Fibroblast of lung (primary cell): ENCODE data around the gene DES. TPM values are rescaled to one million over a fixed set of nuclear protein-coding genes. Genes with fewer than 3 reads are reported as not detected.

Source experiments
- DNase-seq, 2 donors: peaks; one replicate each; pipeline versions ENCODE4 v3.0.0 to v3.0.0-alpha.2; 2010; ENCODE audit warnings: low read depth in 2 of 2
- H2AFZ ChIP-seq: 2 replicates; pipeline ENCODE4 v1.5.1; 2012; ENCODE audit warnings: low read length, control low read depth, inconsistent platforms
- H3K27ac ChIP-seq: 2 replicates; pipeline ENCODE4 v1.5.1; 2011; ENCODE audit warnings: low read length, control low read depth; ENCODE audit not compliant: insufficient read depth
- H3K27me3 ChIP-seq: 2 replicates; pipeline ENCODE4 v1.5.1; 2011; ENCODE audit warnings: mild to moderate bottlenecking, low read length; ENCODE audit not compliant: control insufficient read depth, insufficient read depth
- H3K36me3 ChIP-seq: 2 replicates; pipeline ENCODE4 v1.5.1; 2011; ENCODE audit warnings: low read length; ENCODE audit not compliant: control insufficient read depth, insufficient read depth
- H3K4me1 ChIP-seq: 2 replicates; pipeline ENCODE4 v1.5.1; 2011; ENCODE audit warnings: low read length; ENCODE audit not compliant: control insufficient read depth, insufficient read depth; ENCODE audit errors: extremely low read depth
- H3K4me2 ChIP-seq: 2 replicates; pipeline ENCODE4 v1.5.1; 2011; ENCODE audit warnings: low read length, control low read depth; ENCODE audit not compliant: insufficient read depth; ENCODE audit errors: extremely low read depth
- H3K4me3 ChIP-seq, 4 experiments: fragments of 200-600 bp in 1 of 4; sonication (generic) in 1 of 4; replicated peaks in 1 of 4; 2 replicates each; pipeline ENCODE4 v1.5.1; 2011 to 2016; ENCODE audit warnings: low read length in 4 of 4, low read depth in 3 of 4, mild to moderate bottlenecking in 3 of 4, control low read depth in 2 of 4, inconsistent platforms in 1 of 4, mixed read lengths in 1 of 4; ENCODE audit not compliant: insufficient read depth in 1 of 4; ENCODE audit errors: control extremely low read depth in 1 of 4
- H3K79me2 ChIP-seq: 2 replicates; pipeline ENCODE4 v1.5.1; 2012; ENCODE audit warnings: mild to moderate bottlenecking, low read length, inconsistent platforms; ENCODE audit not compliant: control insufficient read depth, insufficient read depth
- H3K9ac ChIP-seq: 2 replicates; pipeline ENCODE4 v1.5.1; 2011; ENCODE audit warnings: mild to moderate bottlenecking, low read length, control low read depth; ENCODE audit not compliant: insufficient read depth
- H3K9me3 ChIP-seq: 2 replicates; pipeline ENCODE4 v1.5.1; 2012; ENCODE audit warnings: low read depth, low read length; ENCODE audit not compliant: control insufficient read depth, insufficient read depth
- H4K20me1 ChIP-seq: 2 replicates; pipeline ENCODE4 v1.5.1; 2011; ENCODE audit warnings: low read length; ENCODE audit not compliant: control insufficient read depth, insufficient read depth; ENCODE audit errors: extremely low read depth
- EZH2 ChIP-seq: IDR thresholded peaks from 2 replicates; pipeline ENCODE4 v1.5.1; 2012; ENCODE audit warnings: low read length, control low read depth, mild to moderate bottlenecking; ENCODE audit errors: missing control alignments
- polyA plus RNA-seq, 2 donors: library from polyadenylated mRNA; depleted of rRNA in 1 of 2; stranded (reverse) in 1 of 2; unstranded in 1 of 2; fragments of >200 nt; gene quantifications; 2 replicates each; pipeline ENCODE4 v1.2.1, GENCODE V29; 2011 to 2012; ENCODE audit warnings: missing spikeins in 1 of 2
- total RNA-seq: library from RNA; depleted of rRNA; stranded (reverse); fragments of >200 nt; gene quantifications from 2 replicates; pipeline ENCODE4 v1.2.1, GENCODE V29; 2014
- TF ChIP-seq, protein P1 (sequence below), 2 donors: IDR thresholded peaks in 1 of 2; conservative IDR thresholded peaks in 1 of 2; 1 replicate in 1 of 2; 2 replicates in 1 of 2; pipeline ENCODE4 v1.5.1; 2011 to 2012; ENCODE audit warnings: low read length in 2 of 2, control low read depth in 1 of 2, inconsistent platforms in 1 of 2, low read depth in 1 of 2, mild to moderate bottlenecking in 1 of 2

DES gene
- total and polyA plus RNA-seq, 2 donors (not counting 1 experiment from before 2014, with no cell fraction given), result 11.0 to 34.7 TPM

DNA sequence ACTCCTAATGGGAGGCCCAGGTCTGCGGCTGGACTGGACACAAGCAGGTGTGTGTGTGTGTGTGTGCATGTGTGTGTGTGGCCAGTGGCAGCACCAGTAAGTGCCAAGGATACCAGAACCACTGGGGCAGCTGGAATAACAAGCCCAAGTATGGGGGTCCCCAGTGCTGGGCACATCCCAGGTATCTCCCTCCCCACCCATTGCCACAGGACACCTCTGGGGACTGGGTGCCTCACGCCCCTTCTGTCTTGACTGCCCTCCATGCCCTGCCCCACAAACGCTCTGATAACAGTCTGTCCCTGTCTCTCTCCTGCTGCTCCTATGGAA, 25.5 kb downstream of the DES start:
- Histone ChIP-seq H3K9ac (no peak overlapping the region), H2AFZ (no peak overlapping the region), H4K20me1 (no peaks in the 10 kb centered on the region), H3K36me3 (no peaks in the 10 kb centered on the region), H3K4me2 (no peak overlapping the region), H3K27ac (no peak overlapping the region), H3K4me3 (no peak overlapping the region), H3K79me2 (no peaks in the 10 kb centered on the region), H3K4me1 (peaks cover 14% of the 10 kb centered on the region), H3K9me3 (no peaks in the 10 kb centered on the region), H3K27me3 (peaks cover 6% of the 10 kb centered on the region)
- DNase-seq, result no peak
- no peak for TF ChIP-seq EZH2
- TF ChIP-seq, protein P1, sequence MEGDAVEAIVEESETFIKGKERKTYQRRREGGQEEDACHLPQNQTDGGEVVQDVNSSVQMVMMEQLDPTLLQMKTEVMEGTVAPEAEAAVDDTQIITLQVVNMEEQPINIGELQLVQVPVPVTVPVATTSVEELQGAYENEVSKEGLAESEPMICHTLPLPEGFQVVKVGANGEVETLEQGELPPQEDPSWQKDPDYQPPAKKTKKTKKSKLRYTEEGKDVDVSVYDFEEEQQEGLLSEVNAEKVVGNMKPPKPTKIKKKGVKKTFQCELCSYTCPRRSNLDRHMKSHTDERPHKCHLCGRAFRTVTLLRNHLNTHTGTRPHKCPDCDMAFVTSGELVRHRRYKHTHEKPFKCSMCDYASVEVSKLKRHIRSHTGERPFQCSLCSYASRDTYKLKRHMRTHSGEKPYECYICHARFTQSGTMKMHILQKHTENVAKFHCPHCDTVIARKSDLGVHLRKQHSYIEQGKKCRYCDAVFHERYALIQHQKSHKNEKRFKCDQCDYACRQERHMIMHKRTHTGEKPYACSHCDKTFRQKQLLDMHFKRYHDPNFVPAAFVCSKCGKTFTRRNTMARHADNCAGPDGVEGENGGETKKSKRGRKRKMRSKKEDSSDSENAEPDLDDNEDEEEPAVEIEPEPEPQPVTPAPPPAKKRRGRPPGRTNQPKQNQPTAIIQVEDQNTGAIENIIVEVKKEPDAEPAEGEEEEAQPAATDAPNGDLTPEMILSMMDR (conservative IDR thresholded peaks at IDR 0.05 in 1 of 2, IDR thresholded peaks at IDR 0.05 in 1 of 2; ENCODE audit: low read depth in 1 of 2, low read length in 2 of 2), result no peak

DNA sequence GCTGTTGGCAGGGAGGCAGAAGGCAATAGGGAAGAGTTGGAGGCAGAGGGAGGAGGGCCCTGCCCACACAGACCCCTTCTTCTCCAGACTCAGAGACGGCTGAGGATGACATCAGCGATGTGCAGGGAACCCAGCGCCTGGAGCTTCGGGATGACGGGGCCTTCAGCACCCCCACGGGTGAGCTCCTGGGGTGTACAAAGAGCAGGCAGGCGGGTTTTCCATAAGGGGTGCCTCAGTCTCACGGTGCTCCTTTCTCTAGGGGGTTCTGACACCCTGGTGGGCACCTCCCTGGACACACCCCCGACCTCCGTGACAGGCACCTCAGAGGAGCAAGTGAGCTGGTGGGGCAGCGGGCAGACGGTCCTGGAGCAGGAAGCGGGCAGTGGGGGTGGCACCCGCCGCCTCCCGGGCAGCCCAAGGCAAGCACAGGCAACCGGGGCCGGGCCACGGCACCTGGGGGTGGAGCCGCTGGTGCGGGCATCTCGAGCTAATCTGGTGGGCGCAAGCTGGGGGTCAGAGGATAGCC, 26.5 kb downstream of the DES start:
- H3K9me3 ChIP-seq, result no peaks in the 10 kb centered on the region
- no peak overlapping the region for H2AFZ ChIP-seq
- H3K27ac ChIP-seq, result no peak overlapping the region
- H3K9ac ChIP-seq, result no peak overlapping the region
- no peak overlapping the region for H3K4me3 ChIP-seq
- H3K79me2 ChIP-seq, result no peaks in the 10 kb centered on the region
- H3K4me1 ChIP-seq, result peaks cover 14% of the 10 kb centered on the region
- H3K36me3 ChIP-seq, result no peaks in the 10 kb centered on the region
- peak in 1 of 2 donors; percentile 52 for DNase-seq
- no peaks in the 10 kb centered on the region for H4K20me1 ChIP-seq
- peaks cover 6% of the 10 kb centered on the region for H3K27me3 ChIP-seq
- H3K4me2 ChIP-seq, result no peak overlapping the region
- TF ChIP-seq EZH2, result no peak
- TF ChIP-seq, protein P1 (conservative IDR thresholded peaks at IDR 0.05 in 1 of 2, IDR thresholded peaks at IDR 0.05 in 1 of 2; ENCODE audit: low read depth in 1 of 2, low read length in 2 of 2), result no peak

DNA sequence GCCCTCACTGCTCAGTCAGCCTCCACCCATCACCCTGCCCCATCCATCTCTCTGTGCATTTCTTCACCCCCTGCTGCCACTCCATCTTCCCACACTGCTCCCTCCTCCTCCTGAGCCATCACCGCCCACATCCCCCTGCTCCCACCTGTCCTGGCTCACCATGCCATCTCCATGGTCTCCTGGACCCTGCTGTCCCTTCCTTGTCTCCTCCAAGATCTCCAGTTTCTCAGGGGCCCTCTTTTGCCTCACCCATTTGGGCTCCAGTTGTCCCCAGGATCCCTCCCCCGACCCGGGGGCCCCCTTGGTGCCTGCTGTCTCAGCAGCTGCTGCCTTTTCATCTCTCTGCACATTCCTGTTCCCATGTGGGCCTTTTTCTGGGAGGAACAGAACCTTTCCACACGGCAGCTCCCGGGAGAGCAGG, 27.1 kb downstream of the DES start:
- TF ChIP-seq EZH2, result no peak
- TF ChIP-seq, protein P1 (conservative IDR thresholded peaks at IDR 0.05 in 1 of 2, IDR thresholded peaks at IDR 0.05 in 1 of 2; ENCODE audit: low read depth in 1 of 2, low read length in 2 of 2), result no peak
- H3K79me2 ChIP-seq, result no peaks in the 10 kb centered on the region
- H3K36me3 ChIP-seq, result no peaks in the 10 kb centered on the region
- no peaks in the 10 kb centered on the region for H4K20me1 ChIP-seq
- no peak overlapping the region for H3K27ac ChIP-seq
- peaks cover 4% of the 10 kb centered on the region for H3K27me3 ChIP-seq
- no peak for DNase-seq
- no peak overlapping the region for H3K4me3 ChIP-seq
- H3K4me1 ChIP-seq, result peaks cover 14% of the 10 kb centered on the region
- H3K9ac ChIP-seq, result no peak overlapping the region
- no peak overlapping the region for H3K4me2 ChIP-seq
- no peaks in the 10 kb centered on the region for H3K9me3 ChIP-seq
- H2AFZ ChIP-seq, result no peak overlapping the region
